H1 (cell line): ENCODE results near the gene COX19. TPM values are rescaled to one million over a fixed set of nuclear protein-coding genes. Genes with fewer than 3 reads are reported as not detected.
"Not testable (repeated sequence)": the region's sequence is repeated elsewhere in the genome, so short reads cannot be mapped to it uniquely, and the experiment has no call there.

Experiments
- CTCF ChIA-PET: fragments of 300-600 bp; sonication (Branson Sonifier 250); formaldehyde crosslinking; loops from one replicate; lab custom pipeline; 2021; ENCODE audit not compliant: partially characterized antibody; lab: Charles Lee
- POLR2A ChIA-PET: fragments of 300-600 bp; sonication (Branson Sonifier 250); formaldehyde crosslinking; loops from one replicate; lab custom pipeline; 2021; ENCODE audit warnings: inconsistent platforms; ENCODE audit not compliant: partially characterized antibody; lab: Charles Lee
- DNase-seq, 2 experiments: peaks; one replicate each; pipeline versions ENCODE4 v3.0.0 to v3.0.0-alpha.2; 2010 to 2022; ENCODE audit warnings: low spot score in 2 of 2, low read depth in 1 of 2, mixed read lengths in 1 of 2
- FAIRE-seq: peaks from 2 replicates; lab custom pipeline; 2011; peaks lifted over from hg19 to GRCh38; lab: Jason Lieb, UNC
- H2AFZ ChIP-seq: 2 replicates; pipeline ENCODE4 v1.8.1; 2012; ENCODE audit warnings: low read length, inconsistent platforms
- H2AK5ac ChIP-seq: 2 replicates; pipeline ENCODE4 v1.6.1; 2013; ENCODE audit warnings: low read depth, low read length
- H2BK120ac ChIP-seq: replicated peaks from 2 replicates; pipeline ENCODE3; 2013; ENCODE audit warnings: low read depth, low read length, inconsistent platforms
- H2BK12ac ChIP-seq: 2 replicates; pipeline ENCODE4 v1.6.1; 2013; ENCODE audit warnings: low read depth, low read length
- H2BK15ac ChIP-seq: 2 replicates; pipeline ENCODE4 v1.6.1; 2013; ENCODE audit warnings: low read length
- H2BK20ac ChIP-seq: 2 replicates; pipeline ENCODE4 v1.6.1; 2013; ENCODE audit warnings: low read length
- H2BK5ac ChIP-seq: 2 replicates; pipeline ENCODE4 v1.6.1; 2013; ENCODE audit warnings: low read depth, low read length
- H3K14ac ChIP-seq: 2 replicates; pipeline ENCODE4 v1.6.1; 2013; ENCODE audit warnings: inconsistent platforms; ENCODE audit not compliant: insufficient read length
- H3K18ac ChIP-seq: 2 replicates; pipeline ENCODE4 v1.6.1; 2013; ENCODE audit warnings: low read length; ENCODE audit errors: extremely low read depth
- H3K23ac ChIP-seq: 2 replicates; pipeline ENCODE4 v1.6.1; 2013; ENCODE audit warnings: inconsistent platforms; ENCODE audit not compliant: insufficient read length
- H3K23me2 ChIP-seq: 2 replicates; pipeline ENCODE4 v1.6.1; 2013; ENCODE audit warnings: low read depth, low read length
- H3K27ac ChIP-seq: 2 replicates; pipeline ENCODE4 v1.6.1; 2011; ENCODE audit warnings: low read depth, low read length, inconsistent platforms
- H3K27me3 ChIP-seq, 4 experiments: replicated peaks in 1 of 4; 1 replicate in 1 of 4; 2 replicates in 3 of 4; pipeline versions ENCODE4 v1.6.1 to v1.8.1; 2011 to 2013; ENCODE audit warnings: low read length in 3 of 4, mild to moderate bottlenecking in 3 of 4, inconsistent platforms in 2 of 4, mixed read lengths in 2 of 4, moderate library complexity in 1 of 4; ENCODE audit not compliant: control insufficient read depth in 3 of 4, insufficient read depth in 3 of 4; ENCODE audit errors: extremely low read depth in 1 of 4
- H3K36me3 ChIP-seq, 4 experiments: 2 replicates each; pipeline versions ENCODE4 v1.6.1 to v1.8.1; 2011 to 2013; ENCODE audit warnings: mild to moderate bottlenecking in 4 of 4, low read length in 3 of 4, moderate library complexity in 2 of 4, control low read depth in 1 of 4, inconsistent platforms in 1 of 4; ENCODE audit not compliant: insufficient read depth in 4 of 4, control insufficient read depth in 2 of 4
- H3K4ac ChIP-seq: replicated peaks from 2 replicates; pipeline ENCODE3; 2013; ENCODE audit warnings: low read length, low read depth, mixed read lengths, inconsistent platforms; ENCODE audit not compliant: insufficient read length
- H3K4me1 ChIP-seq, 4 experiments: replicated peaks in 1 of 4; 1 replicate in 1 of 4; 2 replicates in 3 of 4; pipeline versions ENCODE4 v1.6.1 to v1.8.1; 2011 to 2013; ENCODE audit warnings: low read length in 3 of 4, inconsistent platforms in 2 of 4, mixed read lengths in 1 of 4; ENCODE audit not compliant: insufficient read depth in 4 of 4, control insufficient read depth in 3 of 4
- H3K4me2 ChIP-seq, 2 experiments: 2 replicates each; pipeline versions ENCODE4 v1.6.1 to v1.8.1; 2011 to 2013; ENCODE audit warnings: low read depth in 2 of 2, low read length in 2 of 2, control low read depth in 1 of 2, inconsistent platforms in 1 of 2, mild to moderate bottlenecking in 1 of 2; ENCODE audit not compliant: insufficient read depth in 1 of 2
- H3K4me3 ChIP-seq, 4 experiments: fragments of 200-600, 300-600 bp in 1 of 4; sonication (generic), shearing (Covaris generic), sonication (Bioruptor Twin) in 1 of 4; 2 replicates each; pipeline versions ENCODE4 v1.5.1 to v1.8.1; 2011 to 2016; ENCODE audit warnings: low read length in 4 of 4, low read depth in 3 of 4, control low read depth in 2 of 4, inconsistent platforms in 2 of 4, mild to moderate bottlenecking in 2 of 4, mixed read lengths in 1 of 4, moderate library complexity in 1 of 4; ENCODE audit not compliant: insufficient read depth in 2 of 4; ENCODE audit errors: extremely low read depth in 1 of 4
- H3K56ac ChIP-seq: replicated peaks from 2 replicates; pipeline ENCODE3; 2013; ENCODE audit warnings: low read depth, mild to moderate bottlenecking, mixed read lengths, low read length, inconsistent platforms; ENCODE audit not compliant: insufficient read length
- H3K79me1 ChIP-seq: 2 replicates; pipeline ENCODE4 v1.6.1; 2013; ENCODE audit warnings: low read depth, low read length, control low read depth
- H3K79me2 ChIP-seq, 2 experiments: 2 replicates each; pipeline versions ENCODE4 v1.6.1 to v1.8.1; 2012 to 2013; ENCODE audit warnings: low read length in 2 of 2, mild to moderate bottlenecking in 2 of 2, inconsistent platforms in 1 of 2; ENCODE audit not compliant: insufficient read depth in 2 of 2, control insufficient read depth in 1 of 2
- H3K9ac ChIP-seq, 4 experiments: replicated peaks in 1 of 4; 1 replicate in 1 of 4; 2 replicates in 3 of 4; pipeline versions ENCODE4 v1.6.1 to v1.8.1; 2011 to 2013; ENCODE audit warnings: low read depth in 3 of 4, low read length in 3 of 4, control low read depth in 2 of 4, mild to moderate bottlenecking in 2 of 4, moderate library complexity in 2 of 4, inconsistent platforms in 1 of 4; ENCODE audit errors: extremely low read depth in 1 of 4
- H3K9me3 ChIP-seq, 2 experiments: 2 replicates each; pipeline versions ENCODE4 v1.6.1 to v1.8.1; 2012 to 2013; ENCODE audit warnings: mild to moderate bottlenecking in 2 of 2, moderate library complexity in 2 of 2, control low read depth in 1 of 2, inconsistent platforms in 1 of 2, low read depth in 1 of 2, low read length in 1 of 2, mixed read lengths in 1 of 2; ENCODE audit not compliant: insufficient read depth in 2 of 2
- H4K20me1 ChIP-seq, 2 experiments: replicated peaks in 1 of 2; 2 replicates each; pipeline versions ENCODE3 to v1.8.1; 2011 to 2013; ENCODE audit warnings: inconsistent platforms in 2 of 2, low read length in 2 of 2, mild to moderate bottlenecking in 1 of 2; ENCODE audit not compliant: insufficient read depth in 2 of 2, control insufficient read depth in 1 of 2
- H4K5ac ChIP-seq: 2 replicates; pipeline ENCODE4 v1.6.1; 2013; ENCODE audit warnings: low read length, low read depth, mixed read lengths, inconsistent platforms; ENCODE audit not compliant: insufficient read length
- H4K8ac ChIP-seq: 2 replicates; pipeline ENCODE4 v1.8.0; 2013; ENCODE audit warnings: mild to moderate bottlenecking, moderate library complexity, low read length, inconsistent platforms; ENCODE audit not compliant: insufficient read depth; ENCODE audit errors: extremely low read depth
- H4K91ac ChIP-seq: replicated peaks from 2 replicates; pipeline ENCODE3; 2013; ENCODE audit warnings: low read length, mixed read lengths, inconsistent platforms; ENCODE audit not compliant: insufficient read length
- WGBS, 2 experiments: shearing (Covaris generic) in 1 of 2; methylation state at CpG; one replicate each; pipeline versions ENCODE4 v1.1.6 to v1.1.7; 2013 to 2015; ENCODE audit warnings: low lambda C conversion rate in 2 of 2, mixed read lengths in 2 of 2, inconsistent platforms in 1 of 2, low coverage in 1 of 2, missing lambda C conversion rate in 1 of 2; ENCODE audit not compliant: insufficient replicate concordance in 2 of 2, insufficient coverage in 1 of 2, insufficient read length in 1 of 2; ENCODE audit errors: extremely low coverage in 1 of 2, missing lambda C conversion rate in 1 of 2; 5-methylcytosine and 5-hydroxymethylcytosine counted together
- polyA plus RNA-seq, 7 experiments: library from polyadenylated mRNA; depleted of rRNA in 3 of 7; stranded (reverse) in 5 of 7; unstranded in 2 of 7; fragments of >200 nt in 5 of 7; fragments of 200-250 nt in 2 of 7; gene quantifications; 1 replicate in 5 of 7; 2 replicates in 1 of 7; 4 replicates in 1 of 7; pipeline versions ENCODE4 v1.2.1 to v1.2.3, GENCODE V29; 2011 to 2013; ENCODE audit warnings: missing spikeins in 2 of 7, mixed read lengths in 2 of 7
- total RNA-seq: library from RNA; stranded (reverse); fragmentation: NEBNext Ultra II Directional; extraction: Animal tissue kit (Norgen Biotek cat#: 25700); gene quantifications from 2 replicates; pipeline ENCODE4 v1.2.1, GENCODE V29; 2021

Gene COX19
- total and polyA plus RNA-seq, 2 of the 8 experiments (the other 6 are each of a cell fraction or from before 2014, with no cell fraction given) = 3.9 to 7.9 TPM

DNA sequence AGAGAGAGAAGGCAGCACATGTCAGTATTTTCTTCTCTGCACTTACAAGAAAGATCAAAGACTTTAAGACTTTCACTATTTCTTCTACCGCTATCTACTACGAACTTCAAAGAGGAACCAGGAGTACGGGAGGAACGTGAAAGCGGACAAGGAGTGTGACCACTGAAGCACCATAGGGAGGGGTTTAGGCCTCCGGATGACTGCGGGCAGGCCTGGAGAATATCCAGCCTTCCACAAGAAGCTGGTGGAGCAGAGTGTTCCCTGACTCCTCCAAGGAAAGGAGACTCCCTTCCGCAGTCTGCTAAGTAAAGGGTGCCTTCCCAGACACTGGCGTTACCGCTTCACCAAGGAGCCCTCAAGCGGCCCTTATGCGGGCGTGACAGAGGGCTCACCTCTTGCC, 14.4 kb downstream of the COX19 start:
- not testable (repeated sequence) for H3K79me2 ChIP-seq, H3K18ac ChIP-seq, H3K27me3 ChIP-seq, H4K5ac ChIP-seq, H3K4ac ChIP-seq, H3K79me1 ChIP-seq, H2AK5ac ChIP-seq, H2BK20ac ChIP-seq, H4K20me1 ChIP-seq, H3K23ac ChIP-seq, H2BK5ac ChIP-seq, H3K23me2 ChIP-seq, H3K9me3 ChIP-seq, H2AFZ ChIP-seq, H2BK15ac ChIP-seq, H4K91ac ChIP-seq, DNase-seq, H4K8ac ChIP-seq, H3K36me3 ChIP-seq, H3K4me3 ChIP-seq, FAIRE-seq, H3K27ac ChIP-seq, H3K4me2 ChIP-seq, H3K9ac ChIP-seq, H3K14ac ChIP-seq, H2BK120ac ChIP-seq, H3K56ac ChIP-seq, H2BK12ac ChIP-seq
- 89% methylated on average over 12 of the region's 13 CpGs; no CpG with 5 or more reads in 1 of the 2 experiments for WGBS, 2 experiments
- H3K4me1 ChIP-seq = peaks cover 0 to 16% (median 3%) of the 10 kb centered on the region in 4 experiments; a peak in 5 of 7 replicates
- ChIA-PET CTCF (interaction anchor here (0.6 to 1.1 kb wide), 4 partner anchors 8 to 567 kb away, joined by 3 to 5 read pairs (median 3); no protein-coding TSS in a partner anchor), POLR2A (interaction anchor here (1.8 kb wide), 1 partner anchor 16 kb away, joined by 4 read pairs; no protein-coding TSS in a partner anchor)
